ENCODE data around the gene PSME2. TPM values are rescaled to one million over a fixed set of nuclear protein-coding genes. Genes with fewer than 3 reads are reported as not detected.

The PSME2 gene
- total and polyA plus RNA-seq, 2 of the 13 experiments (the other 11 are each of a cell fraction or from before 2014, with no cell fraction given), result 332 to 716 TPM

DNA sequence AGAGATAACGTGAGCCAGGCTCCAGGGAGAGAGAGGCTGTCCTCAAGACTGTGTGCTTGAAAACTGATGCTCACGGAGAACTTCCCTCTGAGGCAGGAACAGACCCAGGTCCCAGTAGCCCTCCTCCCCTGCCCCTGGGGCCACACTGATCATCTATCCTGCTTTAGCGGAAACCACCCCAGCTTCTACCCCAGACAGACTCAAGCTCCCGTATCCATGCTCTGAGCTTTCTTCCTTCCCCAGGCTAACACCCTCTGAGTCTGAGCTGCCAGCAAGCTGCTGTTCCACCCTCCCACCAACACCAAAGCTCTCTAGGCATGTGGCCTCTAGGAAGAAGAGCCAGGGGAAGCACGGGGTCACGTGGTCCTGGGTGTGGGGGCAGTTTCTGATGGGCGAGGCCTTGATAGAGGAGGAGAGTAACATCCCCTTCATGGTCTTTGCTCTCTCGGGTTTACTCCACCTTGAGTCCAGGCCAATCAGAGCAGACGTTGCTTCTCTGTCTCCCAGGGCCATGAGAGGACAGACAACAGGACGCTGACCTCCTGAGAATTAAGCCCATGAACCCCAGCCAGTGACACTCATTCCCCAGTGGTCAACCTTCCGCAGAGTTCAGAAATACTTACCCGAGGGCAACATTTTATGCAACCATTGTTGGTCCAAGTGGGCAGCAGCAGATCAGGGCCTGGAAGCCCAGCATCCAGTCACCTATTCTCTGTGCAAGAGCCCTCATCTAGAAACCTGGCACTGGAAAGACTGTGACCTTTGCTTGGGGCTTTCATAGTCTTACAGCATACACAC, 50.9 kb downstream of the PSME2 start (continued):
- TF ChIP-seq, protein P1, sequence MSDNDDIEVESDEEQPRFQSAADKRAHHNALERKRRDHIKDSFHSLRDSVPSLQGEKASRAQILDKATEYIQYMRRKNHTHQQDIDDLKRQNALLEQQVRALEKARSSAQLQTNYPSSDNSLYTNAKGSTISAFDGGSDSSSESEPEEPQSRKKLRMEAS (IDR thresholded peaks at IDR 0.05), result no peak
- TF ChIP-seq NFRKB (IDR thresholded peaks at IDR 0.05) (no peak), RCOR2 (CRISPR knock-in tag; IDR thresholded peaks at IDR 0.05) (peak; percentile 15; the same call in 1 of the 2 replicates), ZNF329 (CRISPR knock-in tag; IDR thresholded peaks at IDR 0.05; ENCODE audit: low read depth) (no peak), ZNF430 (CRISPR knock-in tag; IDR thresholded peaks at IDR 0.05) (peak; percentile 100), ZNF230 (CRISPR knock-in tag; IDR thresholded peaks at IDR 0.05) (peak; percentile 99), GATA4 (IDR thresholded peaks at IDR 0.05; ENCODE audit: borderline replicate concordance, low read depth) (peak; percentile 97), ZC3H13 (CRISPR knock-in tag; IDR thresholded peaks at IDR 0.05) (no peak)
- TF ChIP-seq, protein P2, sequence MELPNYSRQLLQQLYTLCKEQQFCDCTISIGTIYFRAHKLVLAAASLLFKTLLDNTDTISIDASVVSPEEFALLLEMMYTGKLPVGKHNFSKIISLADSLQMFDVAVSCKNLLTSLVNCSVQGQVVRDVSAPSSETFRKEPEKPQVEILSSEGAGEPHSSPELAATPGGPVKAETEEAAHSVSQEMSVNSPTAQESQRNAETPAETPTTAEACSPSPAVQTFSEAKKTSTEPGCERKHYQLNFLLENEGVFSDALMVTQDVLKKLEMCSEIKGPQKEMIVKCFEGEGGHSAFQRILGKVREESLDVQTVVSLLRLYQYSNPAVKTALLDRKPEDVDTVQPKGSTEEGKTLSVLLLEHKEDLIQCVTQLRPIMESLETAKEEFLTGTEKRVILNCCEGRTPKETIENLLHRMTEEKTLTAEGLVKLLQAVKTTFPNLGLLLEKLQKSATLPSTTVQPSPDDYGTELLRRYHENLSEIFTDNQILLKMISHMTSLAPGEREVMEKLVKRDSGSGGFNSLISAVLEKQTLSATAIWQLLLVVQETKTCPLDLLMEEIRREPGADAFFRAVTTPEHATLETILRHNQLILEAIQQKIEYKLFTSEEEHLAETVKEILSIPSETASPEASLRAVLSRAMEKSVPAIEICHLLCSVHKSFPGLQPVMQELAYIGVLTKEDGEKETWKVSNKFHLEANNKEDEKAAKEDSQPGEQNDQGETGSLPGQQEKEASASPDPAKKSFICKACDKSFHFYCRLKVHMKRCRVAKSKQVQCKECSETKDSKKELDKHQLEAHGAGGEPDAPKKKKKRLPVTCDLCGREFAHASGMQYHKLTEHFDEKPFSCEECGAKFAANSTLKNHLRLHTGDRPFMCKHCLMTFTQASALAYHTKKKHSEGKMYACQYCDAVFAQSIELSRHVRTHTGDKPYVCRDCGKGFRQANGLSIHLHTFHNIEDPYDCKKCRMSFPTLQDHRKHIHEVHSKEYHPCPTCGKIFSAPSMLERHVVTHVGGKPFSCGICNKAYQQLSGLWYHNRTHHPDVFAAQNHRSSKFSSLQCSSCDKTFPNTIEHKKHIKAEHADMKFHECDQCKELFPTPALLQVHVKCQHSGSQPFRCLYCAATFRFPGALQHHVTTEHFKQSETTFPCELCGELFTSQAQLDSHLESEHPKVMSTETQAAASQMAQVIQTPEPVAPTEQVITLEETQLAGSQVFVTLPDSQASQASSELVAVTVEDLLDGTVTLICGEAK (IDR thresholded peaks at IDR 0.05), result no peak
- TF ChIP-seq, protein P2 (CRISPR knock-in tag; IDR thresholded peaks at IDR 0.05), result no peak
- TF ChIP-seq, protein P3, sequence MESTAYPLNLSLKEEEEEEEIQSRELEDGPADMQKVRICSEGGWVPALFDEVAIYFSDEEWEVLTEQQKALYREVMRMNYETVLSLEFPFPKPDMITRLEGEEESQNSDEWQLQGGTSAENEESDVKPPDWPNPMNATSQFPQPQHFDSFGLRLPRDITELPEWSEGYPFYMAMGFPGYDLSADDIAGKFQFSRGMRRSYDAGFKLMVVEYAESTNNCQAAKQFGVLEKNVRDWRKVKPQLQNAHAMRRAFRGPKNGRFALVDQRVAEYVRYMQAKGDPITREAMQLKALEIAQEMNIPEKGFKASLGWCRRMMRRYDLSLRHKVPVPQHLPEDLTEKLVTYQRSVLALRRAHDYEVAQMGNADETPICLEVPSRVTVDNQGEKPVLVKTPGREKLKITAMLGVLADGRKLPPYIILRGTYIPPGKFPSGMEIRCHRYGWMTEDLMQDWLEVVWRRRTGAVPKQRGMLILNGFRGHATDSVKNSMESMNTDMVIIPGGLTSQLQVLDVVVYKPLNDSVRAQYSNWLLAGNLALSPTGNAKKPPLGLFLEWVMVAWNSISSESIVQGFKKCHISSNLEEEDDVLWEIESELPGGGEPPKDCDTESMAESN (CRISPR knock-in tag; conservative IDR thresholded peaks at IDR 0.05), result peak; percentile 100
- TF ChIP-seq, protein P4, sequence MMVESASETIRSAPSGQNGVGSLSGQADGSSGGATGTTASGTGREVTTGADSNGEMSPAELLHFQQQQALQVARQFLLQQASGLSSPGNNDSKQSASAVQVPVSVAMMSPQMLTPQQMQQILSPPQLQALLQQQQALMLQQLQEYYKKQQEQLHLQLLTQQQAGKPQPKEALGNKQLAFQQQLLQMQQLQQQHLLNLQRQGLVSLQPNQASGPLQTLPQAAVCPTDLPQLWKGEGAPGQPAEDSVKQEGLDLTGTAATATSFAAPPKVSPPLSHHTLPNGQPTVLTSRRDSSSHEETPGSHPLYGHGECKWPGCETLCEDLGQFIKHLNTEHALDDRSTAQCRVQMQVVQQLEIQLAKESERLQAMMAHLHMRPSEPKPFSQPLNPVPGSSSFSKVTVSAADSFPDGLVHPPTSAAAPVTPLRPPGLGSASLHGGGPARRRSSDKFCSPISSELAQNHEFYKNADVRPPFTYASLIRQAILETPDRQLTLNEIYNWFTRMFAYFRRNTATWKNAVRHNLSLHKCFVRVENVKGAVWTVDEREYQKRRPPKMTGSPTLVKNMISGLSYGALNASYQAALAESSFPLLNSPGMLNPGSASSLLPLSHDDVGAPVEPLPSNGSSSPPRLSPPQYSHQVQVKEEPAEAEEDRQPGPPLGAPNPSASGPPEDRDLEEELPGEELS (CRISPR knock-in tag; IDR thresholded peaks at IDR 0.05), result peak; percentile 95
- TF ChIP-seq, protein P5, sequence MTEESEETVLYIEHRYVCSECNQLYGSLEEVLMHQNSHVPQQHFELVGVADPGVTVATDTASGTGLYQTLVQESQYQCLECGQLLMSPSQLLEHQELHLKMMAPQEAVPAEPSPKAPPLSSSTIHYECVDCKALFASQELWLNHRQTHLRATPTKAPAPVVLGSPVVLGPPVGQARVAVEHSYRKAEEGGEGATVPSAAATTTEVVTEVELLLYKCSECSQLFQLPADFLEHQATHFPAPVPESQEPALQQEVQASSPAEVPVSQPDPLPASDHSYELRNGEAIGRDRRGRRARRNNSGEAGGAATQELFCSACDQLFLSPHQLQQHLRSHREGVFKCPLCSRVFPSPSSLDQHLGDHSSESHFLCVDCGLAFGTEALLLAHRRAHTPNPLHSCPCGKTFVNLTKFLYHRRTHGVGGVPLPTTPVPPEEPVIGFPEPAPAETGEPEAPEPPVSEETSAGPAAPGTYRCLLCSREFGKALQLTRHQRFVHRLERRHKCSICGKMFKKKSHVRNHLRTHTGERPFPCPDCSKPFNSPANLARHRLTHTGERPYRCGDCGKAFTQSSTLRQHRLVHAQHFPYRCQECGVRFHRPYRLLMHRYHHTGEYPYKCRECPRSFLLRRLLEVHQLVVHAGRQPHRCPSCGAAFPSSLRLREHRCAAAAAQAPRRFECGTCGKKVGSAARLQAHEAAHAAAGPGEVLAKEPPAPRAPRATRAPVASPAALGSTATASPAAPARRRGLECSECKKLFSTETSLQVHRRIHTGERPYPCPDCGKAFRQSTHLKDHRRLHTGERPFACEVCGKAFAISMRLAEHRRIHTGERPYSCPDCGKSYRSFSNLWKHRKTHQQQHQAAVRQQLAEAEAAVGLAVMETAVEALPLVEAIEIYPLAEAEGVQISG (CRISPR knock-in tag; IDR thresholded peaks at IDR 0.05), result peak; percentile 94
